Mesendoderm (in vitro differentiated cells): ENCODE data around the gene TNRC6B.
A peak's percentile ranks its signal among the peaks of the same experiment; 100 is the strongest.

Experiments
- DNase-seq: peaks from one replicate; pipeline ENCODE4 v3.0.0; 2013
- H2AK5ac ChIP-seq: 2 replicates; pipeline ENCODE4 v1.6.1; 2013; ENCODE audit warnings: low read length, inconsistent platforms
- H2BK120ac ChIP-seq: 2 replicates; pipeline ENCODE4 v1.6.1; 2013; ENCODE audit warnings: low read depth, mild to moderate bottlenecking, low read length, moderate library complexity, mixed read lengths
- H2BK15ac ChIP-seq: replicated peaks from 2 replicates; pipeline ENCODE4 v1.6.1; 2013; ENCODE audit warnings: low read depth, mild to moderate bottlenecking, moderate library complexity
- H2BK5ac ChIP-seq: 2 replicates; pipeline ENCODE4 v1.6.1; 2013; ENCODE audit warnings: low read length, inconsistent platforms
- H3K18ac ChIP-seq: 2 replicates; pipeline ENCODE4 v1.6.1; 2013; ENCODE audit warnings: mild to moderate bottlenecking, low read length, mixed read lengths
- H3K23ac ChIP-seq: one replicate; pipeline ENCODE4 v1.6.1; 2013; ENCODE audit warnings: low read length
- H3K27ac ChIP-seq: 2 replicates; pipeline ENCODE4 v1.5.1; 2013; ENCODE audit warnings: low read depth, mild to moderate bottlenecking, inconsistent platforms, low read length, moderate library complexity
- H3K27me3 ChIP-seq: 2 replicates; pipeline ENCODE4 v1.6.1; 2013; ENCODE audit warnings: low read length, control low read depth, mild to moderate bottlenecking, inconsistent platforms; ENCODE audit not compliant: insufficient read depth, poor library complexity
- H3K36me3 ChIP-seq: 2 replicates; pipeline ENCODE4 v1.6.1; 2013; ENCODE audit warnings: low read length, inconsistent platforms; ENCODE audit not compliant: control insufficient read depth, insufficient read depth
- H3K4ac ChIP-seq: one replicate; pipeline ENCODE4 v1.6.1; 2013; ENCODE audit warnings: low read depth, mild to moderate bottlenecking, low read length, moderate library complexity
- H3K4me1 ChIP-seq: 2 replicates; pipeline ENCODE4 v1.6.1; 2013; ENCODE audit warnings: low read depth, low read length, inconsistent platforms; ENCODE audit not compliant: control insufficient read depth
- H3K4me2 ChIP-seq: 2 replicates; pipeline ENCODE4 v1.6.1; 2013; ENCODE audit warnings: low read length
- H3K4me3 ChIP-seq: 2 replicates; pipeline ENCODE4 v1.5.1; 2013; ENCODE audit warnings: mild to moderate bottlenecking, low read length
- H3K56ac ChIP-seq: one replicate; pipeline ENCODE4 v1.6.1; 2013; ENCODE audit warnings: low read length
- H3K79me1 ChIP-seq: 2 replicates; pipeline ENCODE4 v1.6.1; 2013; ENCODE audit warnings: low read length, inconsistent platforms
- H3K79me2 ChIP-seq: 2 replicates; pipeline ENCODE4 v1.6.1; 2013; ENCODE audit warnings: mild to moderate bottlenecking, low read length; ENCODE audit not compliant: control insufficient read depth, insufficient read depth
- H3K9ac ChIP-seq: 2 replicates; pipeline ENCODE4 v1.6.1; 2013; ENCODE audit warnings: low read length, inconsistent platforms
- H4K5ac ChIP-seq: one replicate; pipeline ENCODE4 v1.6.1; 2013; ENCODE audit warnings: low read length
- H4K8ac ChIP-seq: one replicate; pipeline ENCODE4 v1.6.1; 2013; ENCODE audit warnings: low read depth, mild to moderate bottlenecking, control low read depth, low read length, moderate library complexity
- WGBS: extraction: QIAGEN DNeasy Blood & Tissue Kit; methylation state at CpG from one replicate; pipeline ENCODE4 v1.1.7; 2013; ENCODE audit warnings: low lambda C conversion rate, missing lambda C conversion rate; ENCODE audit not compliant: insufficient coverage; ENCODE audit errors: extremely low coverage; 5-methylcytosine and 5-hydroxymethylcytosine counted together

The TNRC6B gene

GRCh38 chr22:40383905-40384304 is 206.2 kb downstream of the TNRC6B start:
- no peak overlapping the region for H2BK15ac ChIP-seq
- H2BK120ac ChIP-seq: no peak overlapping the region
- no peak overlapping the region for H3K4me3 ChIP-seq
- H3K4ac ChIP-seq: no peak overlapping the region
- no peak overlapping the region for H3K9ac ChIP-seq
- no peak overlapping the region for H3K18ac ChIP-seq
- no peak overlapping the region for H3K56ac ChIP-seq
- H3K27me3 ChIP-seq: no peaks in the 10 kb centered on the region
- H3K36me3 ChIP-seq: peaks cover 2% of the 10 kb centered on the region
- H3K4me2 ChIP-seq: no peak overlapping the region
- H3K79me2 ChIP-seq: peaks cover 2% of the 10 kb centered on the region
- no peaks in the 10 kb centered on the region for H3K4me1 ChIP-seq
- no peak overlapping the region for H4K8ac ChIP-seq
- H4K5ac ChIP-seq: no peak overlapping the region
- H2BK5ac ChIP-seq: no peak overlapping the region
- DNase-seq: peak; percentile 32
- H3K79me1 ChIP-seq: peaks cover 12% of the 10 kb centered on the region
- no peak overlapping the region for H2AK5ac ChIP-seq
- no CpG with 5 or more reads among the region's 3 CpGs for WGBS
- no peak overlapping the region for H3K23ac ChIP-seq
- no peak overlapping the region for H3K27ac ChIP-seq

GRCh38 chr22:40385036-40385782 is 207.5 kb downstream of the TNRC6B start:
- Histone ChIP-seq H4K5ac (no peak overlapping the region), H3K4ac (no peak overlapping the region), H2BK15ac (no peak overlapping the region), H3K18ac (no peak overlapping the region), H4K8ac (no peak overlapping the region), H2AK5ac (no peak overlapping the region), H2BK120ac (no peak overlapping the region), H3K56ac (no peak overlapping the region), H3K79me1 (peaks cover 11% of the 10 kb centered on the region), H3K23ac (no peak overlapping the region), H3K4me1 (no peaks in the 10 kb centered on the region), H3K79me2 (no peaks in the 10 kb centered on the region), H3K4me2 (no peak overlapping the region), H3K36me3 (peaks cover 2% of the 10 kb centered on the region), H2BK5ac (no peak overlapping the region), H3K4me3 (no peak overlapping the region), H3K27ac (no peak overlapping the region), H3K9ac (no peak overlapping the region), H3K27me3 (no peaks in the 10 kb centered on the region)
- no peak for DNase-seq
- WGBS: no CpG with 5 or more reads among the region's 10 CpGs
